GM10248 (cell line): ENCODE results near the gene PELI3.

Source experiments
- CTCF ChIA-PET: fragments of 300-600 bp; sonication (Branson Sonifier 250); formaldehyde crosslinking; extraction: SDS; loops from one replicate; lab custom pipeline; 2021; ENCODE audit warnings: antibody characterized with exemption; lab: Yijun Ruan, JAX
- POLR2A ChIA-PET: fragments of 350-650 bp; sonication (Branson Sonifier 250); formaldehyde crosslinking; extraction: SDS; loops from one replicate; lab custom pipeline; 2020; ENCODE audit warnings: antibody characterized with exemption; lab: Yijun Ruan, JAX
- DNase-seq: peaks from one replicate; pipeline ENCODE4 v3.0.0; 2012; ENCODE audit errors: extremely low spot score
- CTCF ChIP-seq: IDR thresholded peaks from 2 replicates; pipeline ENCODE4 v1.5.1; 2012; ENCODE audit warnings: mild to moderate bottlenecking, low read depth; ENCODE audit errors: extremely low read depth, missing control alignments, control extremely low read depth

Gene PELI3

DNA sequence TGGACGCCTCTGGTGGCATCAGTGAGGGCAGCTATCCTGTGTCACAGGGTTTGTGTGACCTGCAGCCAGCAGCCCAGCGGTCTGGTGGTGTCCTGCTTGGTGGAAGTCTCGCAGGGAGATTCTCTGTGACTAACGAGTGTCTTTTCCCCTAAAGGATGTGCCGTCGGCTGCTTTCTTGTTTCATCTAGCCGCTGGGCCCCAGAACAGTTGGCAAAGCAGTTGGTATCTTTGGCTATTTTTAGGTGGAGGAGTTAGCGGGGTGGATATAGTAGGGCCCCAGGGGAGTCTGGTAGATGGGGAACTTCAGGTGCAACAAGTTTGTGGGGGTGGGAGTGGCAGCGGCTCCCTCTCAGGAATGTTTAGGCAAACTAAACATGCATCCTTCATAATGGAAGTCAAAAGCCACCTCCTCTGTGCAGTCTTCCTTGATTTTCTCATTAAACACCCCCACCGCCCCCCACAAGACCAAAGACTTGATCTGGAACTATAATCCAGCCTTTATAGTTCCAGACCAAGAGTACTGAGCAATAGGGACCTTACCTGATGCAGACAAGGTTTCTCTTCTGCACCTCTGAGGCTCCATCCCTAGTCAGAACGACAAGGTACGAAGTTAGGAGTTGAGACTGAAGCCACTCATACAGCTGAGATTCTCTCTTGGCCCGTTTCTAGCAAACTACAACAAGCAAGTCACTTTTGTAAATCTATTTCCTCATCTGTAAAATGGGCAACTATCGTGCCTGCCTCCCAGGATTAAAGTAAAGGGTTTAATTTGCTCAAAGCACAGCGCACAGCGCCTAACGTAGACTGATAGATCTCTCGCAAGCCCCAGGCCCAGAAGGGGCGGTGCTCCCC lies 1.1 kb upstream of the PELI3 start:
- CTCF ChIA-PET: interaction anchor here (1.0 to 8.3 kb wide), 7 partner anchors 13 to 196 kb away, joined by 3 to 83 read pairs (median 3); partner anchors contain the start of genes DPP3 and MRPL11
- no peak for DNase-seq
- POLR2A ChIA-PET: interaction anchor here (1.0 kb wide), 1 partner anchor 173 kb away, joined by 6 read pairs; the partner anchor contains the start of gene RBM4
- TF ChIP-seq CTCF: no peak

- DNase-seq: peak; percentile 55
- CTCF ChIA-PET: interaction anchor here (0.9 to 8.3 kb wide), 11 partner anchors 12 to 211 kb away, joined by 3 to 83 read pairs (median 5); partner anchors contain the start of genes DPP3, MRPL11 and RBM4B
- POLR2A ChIA-PET: interaction anchor here (0.6 to 1.0 kb wide), 3 partner anchors 13 to 176 kb away, joined by 6 to 14 read pairs (median 6); partner anchors contain the start of genes DPP3 and RBM4
- no peak for TF ChIP-seq CTCF
Measured at GRCh38 chr11:66467034-66467659, 442 bp downstream of the PELI3 start.

GRCh38 chr11:66467756-66468155 lies 1.1 kb downstream of the PELI3 start:
- POLR2A ChIA-PET: no interaction called here
- no peak for DNase-seq

DNA sequence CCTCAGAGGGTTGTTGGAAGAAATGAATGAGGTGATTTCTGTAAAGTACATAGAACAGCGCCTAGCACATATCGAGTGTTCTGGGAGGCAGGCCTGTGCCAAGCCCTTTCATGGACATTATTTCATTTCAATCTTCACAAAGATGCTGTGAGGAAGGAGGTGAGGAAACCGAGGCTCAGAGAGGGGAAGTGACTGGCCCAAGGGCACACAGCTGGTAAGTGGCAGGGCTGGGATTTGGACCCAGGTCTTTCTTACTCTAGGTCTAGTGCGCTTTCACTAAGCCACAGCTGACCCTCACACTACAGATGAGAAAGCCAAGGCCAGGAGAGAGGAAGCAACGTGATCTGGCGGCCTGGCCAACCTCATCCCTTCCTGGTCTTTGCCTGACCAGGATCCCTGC lies 2.0 kb downstream of the PELI3 start:
- TF ChIP-seq CTCF: no peak
- POLR2A ChIA-PET: no interaction called here
- no peak for DNase-seq
- CTCF ChIA-PET: interaction anchor here (1.4 to 8.3 kb wide), 3 partner anchors 9 to 210 kb away, joined by 5 to 83 read pairs (median 5); partner anchors contain the start of gene DPP3

More at GRCh38 chr11:66467756-66468155, 1.1 kb downstream of the PELI3 start:
- CTCF ChIA-PET: interaction anchor here (1.5 to 8.3 kb wide), 4 partner anchors 11 to 211 kb away, joined by 5 to 83 read pairs (median 6); partner anchors contain the start of genes DPP3 and RBM4B
- TF ChIP-seq CTCF: no peak

DNA sequence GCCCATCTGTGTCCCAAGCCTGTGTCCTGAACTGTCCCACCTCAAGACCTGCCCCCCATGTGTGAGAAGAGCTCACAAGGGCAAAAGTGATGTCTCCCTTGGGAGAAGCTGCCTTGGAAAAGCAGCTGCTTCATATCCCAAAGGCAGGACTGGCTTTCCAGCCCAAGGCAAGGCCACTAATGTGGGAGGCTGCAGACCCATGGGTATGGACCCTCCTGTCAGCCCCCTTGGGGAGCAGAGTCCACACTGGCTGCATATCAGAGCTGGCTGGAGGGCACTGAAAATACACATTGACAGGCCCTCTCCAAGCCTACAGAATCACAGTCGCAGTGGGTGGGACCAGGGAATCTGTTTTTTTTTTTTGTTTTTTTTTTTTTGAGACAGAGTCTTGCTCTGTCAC lies 2.7 kb downstream of the PELI3 start:
- TF ChIP-seq CTCF: no peak
- ChIA-PET POLR2A (no interaction called here), CTCF (interaction anchor here (0.9 to 8.3 kb wide), 4 partner anchors 10 to 209 kb away, joined by 3 to 83 read pairs (median 5); partner anchors contain the start of gene DPP3)
- DNase-seq: no peak

- no peak for TF ChIP-seq CTCF
- no peak for DNase-seq
- CTCF ChIA-PET: interaction anchor here (0.9 to 8.3 kb wide), 4 partner anchors 9 to 209 kb away, joined by 3 to 83 read pairs (median 5); partner anchors contain the start of gene DPP3
- POLR2A ChIA-PET: no interaction called here
Measured at GRCh38 chr11:66470015-66470414, 3.3 kb downstream of the PELI3 start.
